ENCODE results near the gene LIN28B.

The LIN28B gene

DNA sequence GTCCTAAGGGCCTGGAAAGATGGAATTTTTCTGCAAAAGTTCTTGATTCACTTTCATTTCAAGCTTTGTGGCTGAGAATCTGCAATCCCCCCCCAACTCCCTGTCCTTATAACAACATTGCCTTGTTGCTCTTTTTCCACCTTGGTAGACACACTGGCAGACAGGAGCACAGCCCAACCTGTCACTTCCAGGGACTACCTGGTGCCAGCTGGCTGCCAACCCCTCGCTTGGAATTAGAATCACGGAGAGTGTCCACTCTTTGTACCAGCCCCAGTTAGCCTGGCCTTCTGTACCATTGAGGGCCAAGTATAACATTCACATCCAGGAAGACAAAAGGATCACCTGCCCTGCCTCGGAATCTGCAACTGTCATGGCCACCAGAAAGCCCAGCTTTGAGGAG lies 148.2 kb downstream of the LIN28B start:
- H3K36me3 ChIP-seq (replicated peaks), result no peaks in the 10 kb centered on the region
- in situ Hi-C loops (cut with MboI; ENCODE audit: low sequenced_read_pairs), result no loop called here
- H3K4me1 ChIP-seq, result no peaks in the 10 kb centered on the region
- no peaks in the 10 kb centered on the region for H3K27me3 ChIP-seq (ENCODE audit: low read depth)
- H3K9me3 ChIP-seq, result no peaks in the 10 kb centered on the region
- no peak overlapping the region for H3K4me3 ChIP-seq
- no peak for DNase-seq (ENCODE audit: low spot score in 2 of 2)

DNA sequence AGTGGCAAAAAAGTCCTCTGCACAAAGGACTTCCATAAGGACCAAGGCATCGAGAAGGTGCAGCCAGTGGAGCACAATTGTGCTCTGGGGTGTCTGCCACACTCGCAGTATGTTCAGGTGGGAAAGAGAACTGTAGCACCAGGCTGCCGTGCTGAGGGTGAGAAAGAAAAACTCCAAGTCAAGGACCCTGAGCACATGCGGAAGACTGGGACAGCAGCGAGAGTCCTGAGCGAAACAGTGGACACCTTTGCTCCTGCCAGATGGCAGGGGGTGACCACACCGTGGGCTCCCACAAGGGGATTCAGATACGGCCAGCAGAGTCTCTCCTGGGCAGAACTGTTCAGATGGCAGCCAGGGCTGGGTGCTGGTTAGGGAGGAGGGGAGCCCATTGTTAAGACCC lies 149.4 kb downstream of the LIN28B start:
- in situ Hi-C loops (cut with MboI; ENCODE audit: low sequenced_read_pairs), result no loop called here
- H3K4me1 ChIP-seq, result no peaks in the 10 kb centered on the region

DNA sequence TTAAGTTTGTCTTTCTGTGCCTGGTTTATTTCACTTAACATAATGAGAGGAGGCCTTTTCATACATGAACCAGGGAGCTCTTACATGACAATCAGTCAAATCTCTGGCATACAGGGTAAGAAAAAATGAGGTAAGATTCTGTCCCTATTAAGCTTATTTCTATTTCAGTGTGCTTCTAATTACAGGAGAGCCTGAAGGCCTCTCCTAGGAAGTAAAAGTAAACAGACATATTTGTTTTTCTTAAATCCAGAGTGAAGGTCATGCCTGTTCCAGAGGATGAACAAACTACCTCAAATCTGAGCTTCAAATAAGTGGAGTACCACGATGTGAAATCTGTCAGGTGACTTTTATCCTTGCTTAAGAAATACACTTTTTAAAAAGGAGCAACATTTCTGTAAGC lies 150.3 kb downstream of the LIN28B start:
- Histone ChIP-seq H3K9me3 (no peaks in the 10 kb centered on the region), H3K4me3 (no peak overlapping the region), H3K36me3 (replicated peaks) (0 out of 2 replicates have a peak, but pooled peaks cover 4% of the 10 kb centered on the region), H3K4me1 (no peaks in the 10 kb centered on the region), H3K27me3 (ENCODE audit: low read depth) (no peaks in the 10 kb centered on the region)
- DNase-seq (ENCODE audit: low spot score in 2 of 2), result no peak
- in situ Hi-C loops (cut with MboI; ENCODE audit: low sequenced_read_pairs), result no loop called here

More for the DNA sequence above, 149.4 kb downstream of the LIN28B start:
- no peak overlapping the region for H3K4me3 ChIP-seq
- DNase-seq (ENCODE audit: low spot score in 2 of 2), result no peak
- 0 out of 2 replicates have a peak, but pooled peaks cover 1% of the 10 kb centered on the region for H3K36me3 ChIP-seq (replicated peaks)
- no peaks in the 10 kb centered on the region for H3K9me3 ChIP-seq
- no peaks in the 10 kb centered on the region for H3K27me3 ChIP-seq (ENCODE audit: low read depth)

DNA sequence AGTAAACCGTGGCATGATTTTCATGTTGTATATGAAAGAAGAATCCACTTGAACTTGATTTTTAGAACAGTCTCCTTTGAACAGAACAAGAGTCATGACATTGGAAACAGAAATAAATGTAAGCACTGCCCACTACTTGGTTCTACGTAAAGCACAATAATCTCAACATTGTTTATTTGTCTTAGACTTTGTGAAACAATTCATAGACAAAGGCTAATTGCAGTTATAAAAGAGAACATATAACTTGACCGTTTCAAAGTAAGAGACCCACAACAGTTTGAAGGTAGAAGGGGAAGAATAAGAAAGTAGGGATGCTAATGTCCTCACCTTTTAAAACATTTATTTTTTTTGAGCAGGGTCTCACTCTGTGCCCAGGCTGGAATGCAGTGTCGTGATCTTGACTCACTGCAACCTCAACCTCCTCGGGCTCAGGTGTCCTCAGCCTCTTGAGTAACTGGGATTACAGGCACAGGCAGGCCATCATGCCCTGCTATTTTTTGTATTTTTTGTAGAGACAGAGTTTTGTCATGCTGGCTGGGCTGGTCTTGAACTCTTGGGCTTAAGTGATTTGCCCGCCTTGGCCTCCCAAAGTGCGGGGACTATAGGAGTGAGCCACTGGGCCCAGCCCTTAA lies 151.8 kb downstream of the LIN28B start:
- no peak for DNase-seq (ENCODE audit: low spot score in 2 of 2)
- no peaks in the 10 kb centered on the region for H3K27me3 ChIP-seq (ENCODE audit: low read depth)
- H3K36me3 ChIP-seq (replicated peaks), result peaks cover 4% of the 10 kb centered on the region; the same call in 1 of the 2 replicates
- H3K4me1 ChIP-seq, result peaks cover under 1% of the 10 kb centered on the region
- in situ Hi-C loops (cut with MboI; ENCODE audit: low sequenced_read_pairs), result no loop called here
- H3K9me3 ChIP-seq, result no peaks in the 10 kb centered on the region
- H3K4me3 ChIP-seq, result no peak overlapping the region

DNA sequence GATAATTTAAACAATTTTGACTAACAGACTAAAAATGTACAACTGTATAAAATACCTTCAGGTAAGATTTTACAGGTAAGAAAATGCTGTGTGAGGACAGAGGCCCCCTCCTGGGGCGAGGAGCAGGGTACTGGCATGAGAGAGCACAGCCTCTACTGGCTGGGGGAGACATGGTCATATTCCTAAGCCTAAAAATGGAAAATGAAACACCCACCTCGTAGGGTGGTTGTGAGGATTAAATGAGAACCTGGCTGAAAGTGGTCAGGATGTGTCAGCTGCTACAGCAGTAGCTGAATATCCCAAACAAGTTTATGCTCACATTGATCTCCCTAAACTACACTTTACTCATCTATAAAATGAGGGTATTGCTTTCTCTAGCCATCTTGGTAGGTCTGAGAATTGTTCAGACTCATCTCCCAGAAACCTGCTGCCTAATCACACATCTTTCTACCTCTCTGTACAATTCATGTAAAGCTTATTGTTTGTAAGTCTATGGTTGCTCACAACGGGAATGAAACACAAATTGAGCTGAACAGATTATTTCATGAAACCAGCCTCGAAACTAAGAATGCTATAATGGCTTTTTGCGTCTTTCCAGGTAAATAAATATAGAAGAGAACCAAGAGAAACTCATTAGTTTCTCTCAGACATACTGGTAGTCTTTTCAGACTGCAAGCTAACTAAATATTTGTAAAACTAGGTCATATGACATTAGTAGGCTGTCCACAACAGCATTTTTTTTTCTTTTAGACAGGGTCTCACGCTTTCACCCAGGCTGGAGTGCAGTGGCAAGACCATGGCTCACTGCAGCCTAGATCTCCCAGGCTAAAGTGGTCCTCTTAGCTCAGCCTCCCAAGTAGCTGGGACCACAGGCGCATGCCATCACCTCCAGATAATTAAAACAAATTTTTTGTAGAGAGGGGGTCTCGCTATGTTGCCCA lies 153.3 kb downstream of the LIN28B start:
- peaks cover 4% of the 10 kb centered on the region; the same call in 1 of the 2 replicates for H3K36me3 ChIP-seq (replicated peaks)
- in situ Hi-C loops (cut with MboI; ENCODE audit: low sequenced_read_pairs), result no loop called here

DNA sequence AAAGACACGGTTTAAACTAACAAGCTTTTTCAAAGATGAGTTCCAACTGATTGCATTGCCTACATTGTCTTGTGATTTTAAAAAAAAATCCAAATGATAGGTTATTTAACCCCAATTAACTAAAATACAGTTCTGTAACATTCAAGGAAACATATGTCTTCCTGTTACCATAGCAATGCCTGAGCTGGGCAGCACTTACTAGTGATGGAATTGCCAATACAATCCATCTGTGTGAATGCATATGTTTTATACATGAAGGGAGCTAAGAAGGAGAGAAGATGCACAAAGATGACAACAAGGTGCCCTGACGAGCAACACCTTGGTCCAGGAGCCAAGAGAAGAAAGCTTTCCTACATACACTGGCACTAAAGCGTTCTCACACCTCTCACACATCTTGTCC lies 154.2 kb downstream of the LIN28B start:
- peaks cover 4% of the 10 kb centered on the region; the same call in 1 of the 2 replicates for H3K36me3 ChIP-seq (replicated peaks)
- no peak for DNase-seq (ENCODE audit: low spot score in 2 of 2)
- H3K4me3 ChIP-seq, result no peak overlapping the region
- H3K9me3 ChIP-seq, result no peaks in the 10 kb centered on the region
- H3K27me3 ChIP-seq (ENCODE audit: low read depth), result no peaks in the 10 kb centered on the region
- in situ Hi-C loops (cut with MboI; ENCODE audit: low sequenced_read_pairs), result no loop called here
- H3K4me1 ChIP-seq, result peaks cover 11% of the 10 kb centered on the region

More for the DNA sequence above, 153.3 kb downstream of the LIN28B start:
- no peak for DNase-seq (ENCODE audit: low spot score in 2 of 2)
- Histone ChIP-seq H3K4me1 (peaks cover 11% of the 10 kb centered on the region), H3K4me3 (no peak overlapping the region), H3K27me3 (ENCODE audit: low read depth) (no peaks in the 10 kb centered on the region), H3K9me3 (no peaks in the 10 kb centered on the region)

DNA sequence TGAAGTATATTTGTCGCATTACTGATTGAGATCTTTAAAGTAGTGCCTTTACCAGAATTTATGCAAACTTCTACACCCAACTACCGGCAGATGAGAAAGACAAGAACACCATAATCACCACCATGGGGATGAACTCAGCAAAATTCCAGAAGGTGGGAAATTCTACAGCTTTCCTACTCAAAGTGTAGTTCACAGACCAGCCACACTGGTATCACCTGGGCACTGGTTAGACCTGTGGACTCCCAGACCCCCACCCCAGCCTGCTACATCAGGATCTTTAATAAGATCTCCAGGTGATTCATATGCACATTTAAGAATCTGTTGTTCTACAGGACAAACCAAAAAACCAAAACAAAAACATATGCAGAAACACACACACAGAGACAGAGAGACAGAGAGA lies 155.0 kb downstream of the LIN28B start:
- no peaks in the 10 kb centered on the region for H3K9me3 ChIP-seq
- in situ Hi-C loops (cut with MboI; ENCODE audit: low sequenced_read_pairs), result no loop called here

DNA sequence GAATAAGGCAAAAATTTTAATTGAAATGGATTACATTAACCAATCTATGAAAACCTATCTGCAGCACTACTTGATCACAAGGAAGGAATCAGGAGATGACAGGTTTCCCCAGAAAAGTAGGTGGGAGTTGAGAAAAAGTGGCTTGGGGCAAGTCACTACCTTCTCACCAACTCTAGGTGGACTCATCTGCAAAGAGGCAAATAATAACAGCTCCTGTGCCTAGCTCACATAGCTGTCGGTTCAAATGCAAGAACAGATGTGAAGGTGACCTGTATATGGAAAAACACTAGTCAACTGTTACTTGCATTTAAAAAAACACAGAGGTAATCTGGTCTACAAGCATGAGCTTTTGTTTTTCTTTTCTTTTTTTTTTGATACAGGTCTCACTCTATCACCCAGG lies 155.7 kb downstream of the LIN28B start:
- no peaks in the 10 kb centered on the region for H3K27me3 ChIP-seq (ENCODE audit: low read depth)
- H3K36me3 ChIP-seq (replicated peaks), result peaks cover 4% of the 10 kb centered on the region; the same call in 1 of the 2 replicates
- no peak for DNase-seq (ENCODE audit: low spot score in 2 of 2)
- peaks cover 11% of the 10 kb centered on the region for H3K4me1 ChIP-seq
- no peaks in the 10 kb centered on the region for H3K9me3 ChIP-seq
- H3K4me3 ChIP-seq, result no peak overlapping the region
- in situ Hi-C loops (cut with MboI; ENCODE audit: low sequenced_read_pairs), result no loop called here

More for the DNA sequence above, 155.0 kb downstream of the LIN28B start:
- DNase-seq (ENCODE audit: low spot score in 2 of 2), result no peak
- H3K27me3 ChIP-seq (ENCODE audit: low read depth), result no peaks in the 10 kb centered on the region
- H3K4me1 ChIP-seq, result peaks cover 11% of the 10 kb centered on the region
- H3K4me3 ChIP-seq, result no peak overlapping the region
- H3K36me3 ChIP-seq (replicated peaks), result peaks cover 4% of the 10 kb centered on the region; the same call in 1 of the 2 replicates

DNA sequence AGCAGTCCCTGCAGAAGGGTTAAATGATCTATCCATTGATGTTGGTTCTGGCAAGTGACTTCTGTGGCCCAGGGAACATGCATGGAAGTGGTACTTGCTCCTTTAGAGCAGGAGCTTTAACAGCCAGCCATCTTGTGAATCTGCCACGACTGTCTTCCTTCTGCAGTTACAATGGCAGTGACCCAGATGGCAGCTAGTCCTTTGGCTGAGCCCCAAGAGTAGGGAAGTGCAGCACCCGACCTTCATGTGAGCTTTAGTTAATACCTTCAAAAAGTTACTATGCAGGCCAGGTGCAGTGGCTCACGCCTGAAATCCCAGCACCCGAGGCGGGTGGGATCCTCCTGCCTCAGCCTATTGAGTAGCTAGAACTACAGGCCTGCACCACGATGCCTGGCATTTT lies 156.5 kb downstream of the LIN28B start:
- Histone ChIP-seq H3K36me3 (replicated peaks) (peaks cover 4% of the 10 kb centered on the region; the same call in 1 of the 2 replicates), H3K4me1 (peaks cover 11% of the 10 kb centered on the region), H3K9me3 (no peaks in the 10 kb centered on the region), H3K4me3 (no peak overlapping the region), H3K27me3 (ENCODE audit: low read depth) (no peaks in the 10 kb centered on the region)
- in situ Hi-C loops (cut with MboI; ENCODE audit: low sequenced_read_pairs), result no loop called here
- no peak for DNase-seq (ENCODE audit: low spot score in 2 of 2)

DNA sequence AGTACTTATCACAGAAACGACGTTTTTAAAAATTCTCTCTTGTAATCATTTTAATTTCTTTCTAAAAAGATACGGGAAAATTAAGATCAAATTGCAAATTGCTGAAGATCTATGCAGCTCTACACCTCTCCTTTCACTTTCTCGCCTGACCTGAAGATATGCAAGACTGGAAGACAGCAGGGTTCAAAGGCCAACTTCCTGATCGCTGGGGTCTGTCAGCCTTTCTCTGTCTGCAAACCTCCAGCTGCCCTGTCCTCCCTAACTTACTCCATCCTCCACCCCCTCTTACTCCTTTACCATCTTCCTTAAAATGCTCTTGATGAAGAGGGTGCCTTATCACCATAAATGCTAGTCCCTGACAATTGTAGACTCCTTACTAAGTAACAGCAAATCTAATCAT lies 159.2 kb downstream of the LIN28B start:
- Histone ChIP-seq H3K27me3 (ENCODE audit: low read depth) (no peaks in the 10 kb centered on the region), H3K4me3 (no peak overlapping the region), H3K9me3 (no peaks in the 10 kb centered on the region), H3K4me1 (peaks cover 11% of the 10 kb centered on the region), H3K36me3 (replicated peaks) (peaks cover 4% of the 10 kb centered on the region; the same call in 1 of the 2 replicates)
- no peak for DNase-seq (ENCODE audit: low spot score in 2 of 2)
- in situ Hi-C loops (cut with MboI; ENCODE audit: low sequenced_read_pairs), result no loop called here

DNA sequence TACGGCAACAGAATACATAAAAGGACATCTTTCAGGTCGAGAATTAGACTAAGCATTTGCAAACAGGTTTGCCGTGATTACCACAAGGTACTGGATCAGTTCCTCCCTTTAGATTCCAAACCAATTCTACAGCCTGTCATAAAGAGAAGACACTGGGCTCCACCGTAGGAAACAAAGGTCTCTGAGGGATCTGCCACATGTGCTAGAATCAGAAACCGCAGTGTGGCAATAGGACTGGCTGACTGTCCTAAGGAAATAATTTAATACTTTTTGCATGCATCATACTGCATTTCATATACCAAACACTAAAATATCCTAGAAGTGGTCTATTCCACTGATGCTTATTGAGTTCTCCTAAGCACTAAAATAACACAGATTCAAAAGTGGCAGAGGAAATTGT lies 163.7 kb downstream of the LIN28B start:
- in situ Hi-C loops (cut with MboI; ENCODE audit: low sequenced_read_pairs), result no loop called here
- DNase-seq (ENCODE audit: low spot score in 2 of 2), result no peak
- Histone ChIP-seq H3K4me1 (no peaks in the 10 kb centered on the region), H3K27me3 (ENCODE audit: low read depth) (no peaks in the 10 kb centered on the region), H3K4me3 (no peak overlapping the region), H3K36me3 (replicated peaks) (no peaks in the 10 kb centered on the region; the same call in 1 of the 2 replicates), H3K9me3 (no peaks in the 10 kb centered on the region)

DNA sequence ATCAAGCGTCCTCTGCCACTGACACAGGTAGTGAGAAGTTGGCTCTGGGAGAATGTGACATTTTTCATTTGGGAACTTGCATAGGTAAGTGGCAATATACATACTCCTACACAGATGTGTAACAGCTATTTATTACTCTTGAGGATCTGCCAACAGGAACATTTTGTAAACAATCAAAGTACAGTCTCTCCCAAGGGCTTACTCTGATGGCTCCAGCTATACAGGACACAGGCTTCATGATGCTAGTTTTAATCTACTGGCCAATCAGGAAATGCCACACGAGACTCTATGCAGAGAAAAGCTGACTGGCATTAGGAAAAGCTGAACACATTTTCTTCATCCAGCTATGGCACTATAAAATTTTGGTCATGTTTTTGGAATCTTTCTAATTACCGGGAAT lies 165.1 kb downstream of the LIN28B start:
- no peak for DNase-seq (ENCODE audit: low spot score in 2 of 2)
- no peaks in the 10 kb centered on the region for H3K27me3 ChIP-seq (ENCODE audit: low read depth)
- H3K36me3 ChIP-seq (replicated peaks), result no peaks in the 10 kb centered on the region; the same call in 1 of the 2 replicates
- in situ Hi-C loops (cut with MboI; ENCODE audit: low sequenced_read_pairs), result no loop called here
- no peaks in the 10 kb centered on the region for H3K9me3 ChIP-seq
- H3K4me1 ChIP-seq, result no peaks in the 10 kb centered on the region
- H3K4me3 ChIP-seq, result no peak overlapping the region

DNA sequence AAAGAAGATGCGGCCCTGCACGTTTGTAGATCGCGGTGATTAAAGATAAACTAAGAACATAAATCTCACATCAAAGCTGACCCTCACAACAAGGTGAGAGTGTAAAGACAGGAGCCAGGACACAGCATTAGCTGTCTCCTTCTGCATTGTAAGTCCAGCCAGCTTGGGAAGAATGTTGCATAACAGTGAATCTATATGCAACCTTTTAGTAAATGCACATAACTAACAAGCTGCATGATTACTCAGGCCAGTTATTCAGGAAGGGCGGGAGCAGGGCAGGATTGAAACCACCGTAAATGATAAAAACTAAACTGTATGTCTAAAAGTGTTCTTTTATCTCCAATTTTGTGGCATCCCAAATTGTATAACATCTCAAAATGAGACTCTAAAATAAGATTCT lies 165.8 kb downstream of the LIN28B start:
- H3K4me3 ChIP-seq, result no peak overlapping the region
- no peaks in the 10 kb centered on the region for H3K27me3 ChIP-seq (ENCODE audit: low read depth)
- H3K9me3 ChIP-seq, result no peaks in the 10 kb centered on the region
- no peak for DNase-seq (ENCODE audit: low spot score in 2 of 2)
- in situ Hi-C loops (cut with MboI; ENCODE audit: low sequenced_read_pairs), result no loop called here
- H3K4me1 ChIP-seq, result no peaks in the 10 kb centered on the region
- no peaks in the 10 kb centered on the region; the same call in 1 of the 2 replicates for H3K36me3 ChIP-seq (replicated peaks)

All from HAP-1 (cell line).